ENCODE results near the gene SHLD1. TPM values are rescaled to one million over a fixed set of nuclear protein-coding genes. Genes with fewer than 3 reads are reported as not detected.

The SHLD1 gene
- total and polyA plus RNA-seq, 2 donors (not counting 3 experiments of a cell fraction or from before 2014, with no cell fraction given) = 4.7 to 6.3 TPM

GRCh38 chr20:5729348-5729747 lies 20.9 kb upstream of the SHLD1 start:
- FAIRE-seq = no peak
- ChIA-PET CTCF (interaction anchor here (0.7 to 1.8 kb wide), 3 partner anchors 12 to 172 kb away, joined by 3 to 4 read pairs (median 4); no protein-coding TSS in a partner anchor), POLR2A (interaction anchor here (0.7 kb wide), 1 partner anchor 71 kb away, joined by 3 read pairs; no protein-coding TSS in a partner anchor)
- Histone ChIP-seq H3K9me1 (replicated peaks; ENCODE audit: control insufficient read depth, extremely low read depth, insufficient read depth, low read length) (no peaks in the 10 kb centered on the region), H3K4me1 (ENCODE audit: control insufficient read depth, extremely low read depth, insufficient read depth, low read length) (peaks cover 10% of the 10 kb centered on the region), H3K27ac (ENCODE audit: insufficient read depth, low read depth, low read length) (no peak overlapping the region), H3K4me3 (replicated peaks in 1 of 3; ENCODE audit: insufficient read depth in 1 of 3, low read depth in 1 of 3, low read length in 3 of 3) (no peak overlapping the region), H3K79me2 (ENCODE audit: control insufficient read depth, insufficient read depth, low read length) (no peaks in the 10 kb centered on the region), H3K4me2 (ENCODE audit: insufficient read depth, low read length) (no peak overlapping the region), H2AFZ (ENCODE audit: low read depth, low read length) (no peak overlapping the region), H3K9me3 (replicated peaks; ENCODE audit: control insufficient read depth, insufficient read depth, low read length) (no peaks in the 10 kb centered on the region), H3K27me3 (ENCODE audit: control insufficient read depth in 2 of 2, insufficient read depth in 2 of 2, low read length in 2 of 2) (peaks cover 16 to 24% of the 10 kb centered on the region in 2 experiments), H3K36me3 (ENCODE audit: control insufficient read depth in 2 of 2, extremely low read depth in 1 of 2, insufficient read depth in 2 of 2, low read length in 2 of 2) (no peaks in the 10 kb centered on the region), H4K20me1 (replicated peaks; ENCODE audit: control insufficient read depth, extremely low read depth, insufficient read depth, low read length) (no peaks in the 10 kb centered on the region), H3K9ac (replicated peaks; ENCODE audit: extremely low read depth, insufficient read depth, low read length) (no peak overlapping the region)
- TF ChIP-seq FOS (IDR thresholded peaks at IDR 0.05; ENCODE audit: borderline replicate concordance, insufficient read depth, low read length) (no peak), JUN (IDR thresholded peaks at IDR 0.05; ENCODE audit: borderline replicate concordance, insufficient read depth, insufficient read length, low read depth) (no peak), POLR2AphosphoS5 (IDR thresholded peaks at IDR 0.05; ENCODE audit: insufficient read depth, low read depth, low read length) (no peak), EZH2 (IDR thresholded peaks at IDR 0.05; ENCODE audit: borderline replicate concordance, low read depth, low read length, severe bottlenecking) (no peak), GATA2 (IDR thresholded peaks at IDR 0.05; ENCODE audit: insufficient read depth, insufficient read length, low read depth, low read length) (no peak), MAX (IDR thresholded peaks at IDR 0.05; ENCODE audit: insufficient read depth, insufficient read length) (no peak), CTCF (IDR thresholded peaks at IDR 0.05; ENCODE audit: extremely low read depth in 1 of 2, insufficient read depth in 1 of 2, low read depth in 1 of 2, low read length in 2 of 2) (no peak), POLR2A (IDR thresholded peaks at IDR 0.05; ENCODE audit: low read depth, low read length) (no peak), MYC (IDR thresholded peaks at IDR 0.05; ENCODE audit: low read depth, low read length) (no peak)
- intact Hi-C loops (cut with micrococcal nuclease) (no loop called here), dilution Hi-C loops (cut with MboI; ENCODE audit: extremely low pct_ligation_motif_present, low sequenced_read_pairs) (no loop called here)
- DNase-seq (ENCODE audit: low read depth, low spot score) = peak; percentile 50
- BruUV-seq (replicated peaks) = no TSS peak
